Measurements from ENCODE around the gene LCN12. TPM values are rescaled to one million over a fixed set of nuclear protein-coding genes. Genes with fewer than 3 reads are reported as not detected.

The LCN12 gene
- total RNA-seq, 1 donor from 2014 or later, result not detected

- H3K36me3 ChIP-seq (ENCODE audit: insufficient read depth, low read length), result no peaks in the 10 kb centered on the region
- no peaks in the 10 kb centered on the region for H4K20me1 ChIP-seq (ENCODE audit: insufficient read depth, low read length)
- no peak overlapping the region for H3K9ac ChIP-seq (ENCODE audit: low read length)
- peaks cover 5% of the 10 kb centered on the region for H3K9me3 Mint-ChIP-seq (ENCODE audit: unreplicated experiment)
- peaks cover 21% of the 10 kb centered on the region for H3K27me3 ChIP-seq (ENCODE audit: insufficient read depth, low read length)
- H2AFZ ChIP-seq (ENCODE audit: low read depth, low read length), result no peak overlapping the region
- DNase-seq (ENCODE audit: low read depth) (no peak), FAIRE-seq (no peak)
- peaks cover 41% of the 10 kb centered on the region for H3K27me3 Mint-ChIP-seq (ENCODE audit: low read depth, unreplicated experiment)
- no peak overlapping the region for H3K4me3 ChIP-seq (ENCODE audit: insufficient read depth, low read depth, low read length)
- no peaks in the 10 kb centered on the region for H3K4me1 Mint-ChIP-seq (ENCODE audit: low read depth, unreplicated experiment)
- H3K27ac ChIP-seq (ENCODE audit: low read depth, low read length), result no peak overlapping the region
- no peak overlapping the region for H3K4me2 ChIP-seq (ENCODE audit: low read length)
- no peaks in the 10 kb centered on the region for H3K4me1 ChIP-seq (ENCODE audit: insufficient read depth, low read length)
- H3K36me3 Mint-ChIP-seq (ENCODE audit: low read depth, unreplicated experiment), result peaks cover 5% of the 10 kb centered on the region
- TF ChIP-seq EZH2 (IDR thresholded peaks at IDR 0.05; ENCODE audit: insufficient read depth, low read length), result no peak
- no peak for TF ChIP-seq CTCF (IDR thresholded peaks at IDR 0.05; ENCODE audit: insufficient read depth, low read depth, low read length)
- no peaks in the 10 kb centered on the region for H3K79me2 ChIP-seq (ENCODE audit: insufficient read depth, low read length)
- peaks cover 6% of the 10 kb centered on the region for H3K9me3 ChIP-seq (ENCODE audit: insufficient read depth, low read depth, low read length)
- no peak overlapping the region for H3K27ac Mint-ChIP-seq (ENCODE audit: unreplicated experiment)
- no peak overlapping the region for H3K4me3 Mint-ChIP-seq (ENCODE audit: unreplicated experiment)
Measured at GRCh38 chr9:136985853-136986252, 33.8 kb downstream of the LCN12 start.

- Histone ChIP-seq H3K4me1 (ENCODE audit: insufficient read depth, low read length) (peaks cover 8% of the 10 kb centered on the region), H3K9ac (ENCODE audit: low read length) (no peak overlapping the region), H3K79me2 (ENCODE audit: insufficient read depth, low read length) (peaks cover 13% of the 10 kb centered on the region), H3K9me3 (ENCODE audit: insufficient read depth, low read depth, low read length) (peaks cover 6% of the 10 kb centered on the region), H2AFZ (ENCODE audit: low read depth, low read length) (no peak overlapping the region), H3K36me3 (ENCODE audit: insufficient read depth, low read length) (no peaks in the 10 kb centered on the region), H3K27ac (ENCODE audit: low read depth, low read length) (no peak overlapping the region), H4K20me1 (ENCODE audit: insufficient read depth, low read length) (peaks cover 11% of the 10 kb centered on the region), H3K4me3 (ENCODE audit: insufficient read depth, low read depth, low read length) (no peak overlapping the region), H3K4me2 (ENCODE audit: low read length) (no peak overlapping the region), H3K27me3 (ENCODE audit: insufficient read depth, low read length) (peaks cover 18% of the 10 kb centered on the region)
- TF ChIP-seq EZH2 (IDR thresholded peaks at IDR 0.05; ENCODE audit: insufficient read depth, low read length), result no peak
- no peak for TF ChIP-seq CTCF (IDR thresholded peaks at IDR 0.05; ENCODE audit: insufficient read depth, low read depth, low read length)
- Mint-ChIP-seq H3K4me1 (ENCODE audit: low read depth, unreplicated experiment) (no peaks in the 10 kb centered on the region), H3K27ac (ENCODE audit: unreplicated experiment) (no peak overlapping the region), H3K9me3 (ENCODE audit: unreplicated experiment) (peaks cover 5% of the 10 kb centered on the region), H3K36me3 (ENCODE audit: low read depth, unreplicated experiment) (peaks cover 5% of the 10 kb centered on the region), H3K27me3 (ENCODE audit: low read depth, unreplicated experiment) (peaks cover 40% of the 10 kb centered on the region), H3K4me3 (ENCODE audit: unreplicated experiment) (no peak overlapping the region)
- FAIRE-seq (no peak), DNase-seq (ENCODE audit: low read depth) (no peak)
Measured at GRCh38 chr9:136988872-136989271, 36.8 kb downstream of the LCN12 start.

GRCh38 chr9:136990242-136990911 lies 38.3 kb downstream of the LCN12 start:
- peaks cover 36% of the 10 kb centered on the region for H3K27me3 Mint-ChIP-seq (ENCODE audit: low read depth, unreplicated experiment)
- Histone ChIP-seq H3K9me3 (ENCODE audit: insufficient read depth, low read depth, low read length) (peaks cover 6% of the 10 kb centered on the region), H4K20me1 (ENCODE audit: insufficient read depth, low read length) (peaks cover 12% of the 10 kb centered on the region), H2AFZ (ENCODE audit: low read depth, low read length) (no peak overlapping the region), H3K79me2 (ENCODE audit: insufficient read depth, low read length) (peaks cover 13% of the 10 kb centered on the region), H3K4me2 (ENCODE audit: low read length) (no peak overlapping the region), H3K9ac (ENCODE audit: low read length) (no peak overlapping the region), H3K27me3 (ENCODE audit: insufficient read depth, low read length) (peaks cover 5% of the 10 kb centered on the region), H3K36me3 (ENCODE audit: insufficient read depth, low read length) (no peaks in the 10 kb centered on the region), H3K4me1 (ENCODE audit: insufficient read depth, low read length) (peaks cover 11% of the 10 kb centered on the region), H3K4me3 (ENCODE audit: insufficient read depth, low read depth, low read length) (no peak overlapping the region), H3K27ac (ENCODE audit: low read depth, low read length) (no peak overlapping the region)
- H3K4me3 Mint-ChIP-seq (ENCODE audit: unreplicated experiment), result no peak overlapping the region
- H3K36me3 Mint-ChIP-seq (ENCODE audit: low read depth, unreplicated experiment), result peaks cover 5% of the 10 kb centered on the region
- H3K9me3 Mint-ChIP-seq (ENCODE audit: unreplicated experiment), result peaks cover 5% of the 10 kb centered on the region
- H3K4me1 Mint-ChIP-seq (ENCODE audit: low read depth, unreplicated experiment), result no peaks in the 10 kb centered on the region
- FAIRE-seq (no peak), DNase-seq (ENCODE audit: low read depth) (no peak)
- H3K27ac Mint-ChIP-seq (ENCODE audit: unreplicated experiment), result no peak overlapping the region
- TF ChIP-seq EZH2 (IDR thresholded peaks at IDR 0.05; ENCODE audit: insufficient read depth, low read length), result no peak
- no peak for TF ChIP-seq CTCF (IDR thresholded peaks at IDR 0.05; ENCODE audit: insufficient read depth, low read depth, low read length)

Data from astrocyte (in vitro differentiated cells and primary cell).